Measurements from ENCODE around the gene TMEM44. TPM values are rescaled to one million over a fixed set of nuclear protein-coding genes. Genes with fewer than 3 reads are reported as not detected.

TMEM44 gene
- total RNA-seq, 3 donors from 2014 or later (not counting 1 experiment from before 2014, with no cell fraction given) = 2.1 to 3.0 (median 2.8) TPM

DNA sequence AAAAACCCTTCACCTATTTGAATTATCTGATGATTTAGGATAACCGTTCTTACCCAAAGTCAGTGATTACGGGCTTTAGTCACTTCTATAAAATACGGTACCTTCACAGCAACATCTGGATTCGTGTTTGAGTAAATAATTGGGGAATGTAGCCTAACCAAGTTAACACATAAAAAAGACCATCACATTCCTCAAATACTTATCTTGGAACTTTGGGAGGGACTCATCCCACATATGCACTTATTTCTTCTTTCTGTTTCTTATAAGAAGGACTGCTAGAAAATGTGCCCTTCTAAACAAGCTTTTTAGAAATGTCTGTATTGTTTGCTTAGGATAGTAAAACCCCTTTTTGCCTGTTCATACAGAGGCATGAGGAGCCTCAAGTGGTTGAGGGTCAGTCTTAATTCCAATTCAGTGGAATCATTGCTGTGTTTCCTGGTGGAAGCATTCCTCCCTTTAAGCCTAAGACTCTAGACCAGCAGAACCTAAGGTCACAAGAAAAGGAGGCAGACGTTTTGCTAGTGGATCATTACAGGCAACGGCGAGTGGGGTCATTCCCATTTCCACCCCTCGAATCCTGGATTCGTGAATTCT lies 67.5 kb downstream of the TMEM44 start:
- 89% methylated on average over 7 of the region's 9 CpGs for WGBS (ENCODE audit: insufficient coverage)
- TF ChIP-seq, protein P1, sequence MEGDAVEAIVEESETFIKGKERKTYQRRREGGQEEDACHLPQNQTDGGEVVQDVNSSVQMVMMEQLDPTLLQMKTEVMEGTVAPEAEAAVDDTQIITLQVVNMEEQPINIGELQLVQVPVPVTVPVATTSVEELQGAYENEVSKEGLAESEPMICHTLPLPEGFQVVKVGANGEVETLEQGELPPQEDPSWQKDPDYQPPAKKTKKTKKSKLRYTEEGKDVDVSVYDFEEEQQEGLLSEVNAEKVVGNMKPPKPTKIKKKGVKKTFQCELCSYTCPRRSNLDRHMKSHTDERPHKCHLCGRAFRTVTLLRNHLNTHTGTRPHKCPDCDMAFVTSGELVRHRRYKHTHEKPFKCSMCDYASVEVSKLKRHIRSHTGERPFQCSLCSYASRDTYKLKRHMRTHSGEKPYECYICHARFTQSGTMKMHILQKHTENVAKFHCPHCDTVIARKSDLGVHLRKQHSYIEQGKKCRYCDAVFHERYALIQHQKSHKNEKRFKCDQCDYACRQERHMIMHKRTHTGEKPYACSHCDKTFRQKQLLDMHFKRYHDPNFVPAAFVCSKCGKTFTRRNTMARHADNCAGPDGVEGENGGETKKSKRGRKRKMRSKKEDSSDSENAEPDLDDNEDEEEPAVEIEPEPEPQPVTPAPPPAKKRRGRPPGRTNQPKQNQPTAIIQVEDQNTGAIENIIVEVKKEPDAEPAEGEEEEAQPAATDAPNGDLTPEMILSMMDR (IDR thresholded peaks at IDR 0.05) = no peak
- no peak overlapping the region for H3K4me3 Mint-ChIP-seq
- no peak for DNase-seq
- no peaks in the 10 kb centered on the region for H3K9me3 ChIP-seq (ENCODE audit: control insufficient read depth, insufficient read depth, low read length)
- intact Hi-C loops (cut with micrococcal nuclease) = no loop called here
- H3K36me3 Mint-ChIP-seq = no peaks in the 10 kb centered on the region
- no peak overlapping the region for H3K27ac Mint-ChIP-seq
- peaks cover 13 to 22% of the 10 kb centered on the region in 2 donors for H3K27me3 Mint-ChIP-seq (ENCODE audit: low read depth in 2 of 2)
- ATAC-seq = no peak
- H3K36me3 ChIP-seq (ENCODE audit: control insufficient read depth, insufficient read depth, low read length) = no peaks in the 10 kb centered on the region
- H3K9me3 Mint-ChIP-seq = no peaks in the 10 kb centered on the region
- no peak overlapping the region for H3K27ac ChIP-seq (ENCODE audit: low read length)
- no peak overlapping the region for H3K4me3 ChIP-seq (ENCODE audit: low read length)
- H3K27me3 ChIP-seq (ENCODE audit: control insufficient read depth, insufficient read depth, low read length) = no peaks in the 10 kb centered on the region
- no peaks in the 10 kb centered on the region for H3K4me1 ChIP-seq (ENCODE audit: control insufficient read depth, insufficient read depth, low read length)
- no peaks in the 10 kb centered on the region for H3K4me1 Mint-ChIP-seq

DNA sequence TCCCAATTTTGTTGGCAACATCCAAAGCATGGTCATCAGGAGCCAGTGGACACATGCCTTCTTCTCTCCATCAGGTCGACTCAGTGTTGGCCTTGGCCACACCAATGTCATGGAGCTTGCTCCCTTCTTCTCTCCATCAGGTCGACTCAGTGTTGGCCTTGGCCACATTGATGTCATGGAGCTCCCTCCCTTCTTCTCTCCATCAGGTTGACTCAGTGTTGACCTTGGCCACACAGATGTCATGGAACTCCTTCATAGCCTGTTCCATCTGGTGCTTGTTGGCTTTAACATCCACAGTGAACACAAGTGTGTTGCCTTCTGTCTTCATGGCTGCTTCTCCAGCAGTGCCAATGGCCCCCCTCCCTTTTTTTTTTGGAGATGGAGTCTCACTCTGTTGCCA lies 70.2 kb downstream of the TMEM44 start:
- H3K4me1 Mint-ChIP-seq = no peaks in the 10 kb centered on the region
- H3K27ac Mint-ChIP-seq = no peak overlapping the region
- ATAC-seq = no peak
- no peaks in the 10 kb centered on the region for H3K9me3 ChIP-seq (ENCODE audit: control insufficient read depth, insufficient read depth, low read length)
- no peaks in the 10 kb centered on the region for H3K9me3 Mint-ChIP-seq
- H3K4me3 Mint-ChIP-seq = no peak overlapping the region
- no peak overlapping the region for H3K4me3 ChIP-seq (ENCODE audit: low read length)
- no peaks in the 10 kb centered on the region for H3K36me3 Mint-ChIP-seq
- H3K36me3 ChIP-seq (ENCODE audit: control insufficient read depth, insufficient read depth, low read length) = no peaks in the 10 kb centered on the region
- no peaks in the 10 kb centered on the region for H3K27me3 ChIP-seq (ENCODE audit: control insufficient read depth, insufficient read depth, low read length)
- no peak for DNase-seq
- peaks cover 10 to 22% of the 10 kb centered on the region in 2 donors for H3K27me3 Mint-ChIP-seq (ENCODE audit: low read depth in 2 of 2)
- H3K4me1 ChIP-seq (ENCODE audit: control insufficient read depth, insufficient read depth, low read length) = no peaks in the 10 kb centered on the region
- intact Hi-C loops (cut with micrococcal nuclease) = no loop called here
- no peak overlapping the region for H3K27ac ChIP-seq (ENCODE audit: low read length)
- TF ChIP-seq, protein P1 (IDR thresholded peaks at IDR 0.05) = no peak
- WGBS (ENCODE audit: insufficient coverage) = 81% methylated on average over 2 of the region's 2 CpGs

DNA sequence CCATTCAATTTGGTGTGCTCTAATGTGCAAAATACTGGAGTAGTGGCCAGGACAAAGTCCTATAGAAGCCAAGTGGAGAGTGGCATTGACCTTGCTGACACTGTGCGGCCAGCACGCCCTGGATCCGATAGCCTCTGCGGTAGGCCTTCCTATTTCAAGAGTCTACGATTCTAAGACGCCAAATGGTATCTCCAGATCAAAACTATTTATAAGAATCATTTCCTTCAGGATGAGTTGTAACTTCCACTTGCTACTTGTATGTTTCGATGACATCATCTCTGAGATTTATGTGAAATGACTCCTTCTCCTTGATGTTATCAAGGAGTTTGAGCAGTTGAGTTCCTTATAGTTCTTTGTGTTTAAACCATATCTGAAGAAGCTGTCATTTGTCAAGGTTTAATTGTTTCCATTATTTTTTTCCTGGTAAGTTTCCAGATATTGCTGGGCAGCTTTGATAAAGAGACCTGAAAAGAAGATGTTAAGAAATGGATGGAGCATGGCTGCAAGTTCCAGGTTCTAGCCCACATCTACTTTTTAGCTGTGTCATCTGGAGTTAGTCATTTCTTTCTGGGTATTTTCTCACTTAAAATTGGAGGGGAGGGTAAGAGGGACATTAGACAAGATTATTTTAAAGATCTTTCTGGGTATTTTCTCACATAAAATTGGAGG lies 71.8 kb downstream of the TMEM44 start:
- H3K4me1 Mint-ChIP-seq = peaks cover 5% of the 10 kb centered on the region in 2 donors
- no peaks in the 10 kb centered on the region for H3K9me3 Mint-ChIP-seq
- Histone ChIP-seq H3K27me3 (ENCODE audit: control insufficient read depth, insufficient read depth, low read length) (no peaks in the 10 kb centered on the region), H3K36me3 (ENCODE audit: control insufficient read depth, insufficient read depth, low read length) (no peaks in the 10 kb centered on the region), H3K4me1 (ENCODE audit: control insufficient read depth, insufficient read depth, low read length) (no peaks in the 10 kb centered on the region), H3K9me3 (ENCODE audit: control insufficient read depth, insufficient read depth, low read length) (no peaks in the 10 kb centered on the region), H3K4me3 (ENCODE audit: low read length) (no peak overlapping the region), H3K27ac (ENCODE audit: low read length) (no peak overlapping the region)
- ATAC-seq (no peak), DNase-seq (no peak)
- intact Hi-C loops (cut with micrococcal nuclease) = no loop called here
- TF ChIP-seq, protein P1 (IDR thresholded peaks at IDR 0.05) = no peak
- no peak overlapping the region for H3K27ac Mint-ChIP-seq
- WGBS (ENCODE audit: insufficient coverage) = 73% methylated on average over 7 of the region's 7 CpGs
- H3K36me3 Mint-ChIP-seq = no peaks in the 10 kb centered on the region
- H3K4me3 Mint-ChIP-seq = no peak overlapping the region
- peaks cover 10 to 15% of the 10 kb centered on the region in 2 donors for H3K27me3 Mint-ChIP-seq (ENCODE audit: low read depth in 2 of 2)
